KOPT-K1 (cell line): ENCODE measurements around the gene MAGI1.
"Not testable (repeated sequence)": the region's sequence is repeated elsewhere in the genome, so short reads cannot be mapped to it uniquely, and the experiment has no call there.

Experiments used
- H3K27ac ChIP-seq: fragments of 200-600 bp; sonication (generic); 2 replicates; pipeline ENCODE4 v1.5.1; 2016; ENCODE audit warnings: antibody characterized with exemption, mild to moderate bottlenecking, low read depth, low read length; ENCODE audit not compliant: poor library complexity, severe bottlenecking
- H3K36me3 ChIP-seq: fragments of 200-600 bp; sonication (generic); 2 replicates; pipeline ENCODE4 v1.5.1; 2017; ENCODE audit warnings: antibody characterized with exemption, mild to moderate bottlenecking, low read length, moderate library complexity; ENCODE audit not compliant: insufficient read depth
- H3K9me3 ChIP-seq: fragments of 200-600 bp; sonication (generic); 2 replicates; pipeline ENCODE4 v1.5.1; 2017; ENCODE audit warnings: antibody characterized with exemption, low read length, mild to moderate bottlenecking; ENCODE audit not compliant: insufficient read depth, poor library complexity, severe bottlenecking

Gene MAGI1

DNA sequence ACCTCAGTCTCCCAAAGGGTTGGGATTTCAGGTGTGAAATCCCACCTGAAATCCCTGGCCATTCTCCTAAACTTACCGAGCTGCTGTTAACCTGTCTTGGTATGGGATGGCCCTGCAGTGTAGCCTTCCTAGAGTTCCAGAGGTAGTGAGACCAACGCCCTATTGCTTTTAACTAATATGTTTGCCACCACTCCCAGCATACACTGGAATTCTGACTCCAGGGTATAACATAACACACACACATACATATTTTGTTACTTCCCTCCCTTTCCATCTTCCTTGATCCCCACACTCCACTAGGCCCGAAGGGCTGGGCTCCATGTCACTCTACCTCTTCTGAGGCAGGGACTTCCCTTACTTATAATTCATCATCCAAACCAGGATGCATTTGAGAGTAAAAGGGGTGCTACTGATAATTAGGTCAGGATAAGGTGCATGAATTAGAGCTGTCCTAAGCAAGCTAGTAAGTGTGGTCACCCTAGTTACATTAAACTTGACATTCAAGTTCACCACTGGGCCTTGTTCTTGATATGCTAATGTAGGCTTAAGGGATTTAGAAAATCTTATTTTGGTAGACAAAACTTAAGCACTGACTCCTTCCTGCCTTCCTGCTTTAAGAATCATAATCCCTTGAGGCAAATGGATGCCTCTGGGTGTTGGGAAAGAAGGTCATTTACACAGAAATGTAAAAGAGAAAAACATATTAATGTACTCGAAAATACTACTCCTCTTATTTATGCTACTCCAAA is 317.6 kb downstream of the MAGI1 start:
- no peaks in the 10 kb centered on the region for H3K36me3 ChIP-seq
- no peaks in the 10 kb centered on the region for H3K9me3 ChIP-seq
- no peak overlapping the region for H3K27ac ChIP-seq

DNA sequence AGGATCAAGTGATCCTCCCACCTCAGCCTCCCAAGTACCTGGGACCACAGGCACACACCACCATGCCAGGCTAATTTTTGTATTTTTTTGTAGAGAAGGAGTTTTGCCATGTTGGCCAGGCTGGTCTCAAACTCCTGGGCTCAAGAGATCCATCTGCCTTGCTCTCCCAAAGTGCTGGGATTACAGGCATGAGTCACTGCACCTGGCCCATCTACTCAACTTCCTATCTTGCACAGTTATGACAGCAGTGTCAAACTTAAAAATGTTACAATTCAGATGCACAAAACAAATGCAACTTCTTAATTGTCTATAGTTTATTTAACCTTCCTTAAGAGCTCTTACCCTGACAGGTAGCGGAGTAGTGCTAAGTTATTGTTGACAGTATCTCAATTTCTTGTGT is 319.1 kb downstream of the MAGI1 start:
- not testable (repeated sequence) for H3K36me3 ChIP-seq, H3K27ac ChIP-seq, H3K9me3 ChIP-seq

DNA sequence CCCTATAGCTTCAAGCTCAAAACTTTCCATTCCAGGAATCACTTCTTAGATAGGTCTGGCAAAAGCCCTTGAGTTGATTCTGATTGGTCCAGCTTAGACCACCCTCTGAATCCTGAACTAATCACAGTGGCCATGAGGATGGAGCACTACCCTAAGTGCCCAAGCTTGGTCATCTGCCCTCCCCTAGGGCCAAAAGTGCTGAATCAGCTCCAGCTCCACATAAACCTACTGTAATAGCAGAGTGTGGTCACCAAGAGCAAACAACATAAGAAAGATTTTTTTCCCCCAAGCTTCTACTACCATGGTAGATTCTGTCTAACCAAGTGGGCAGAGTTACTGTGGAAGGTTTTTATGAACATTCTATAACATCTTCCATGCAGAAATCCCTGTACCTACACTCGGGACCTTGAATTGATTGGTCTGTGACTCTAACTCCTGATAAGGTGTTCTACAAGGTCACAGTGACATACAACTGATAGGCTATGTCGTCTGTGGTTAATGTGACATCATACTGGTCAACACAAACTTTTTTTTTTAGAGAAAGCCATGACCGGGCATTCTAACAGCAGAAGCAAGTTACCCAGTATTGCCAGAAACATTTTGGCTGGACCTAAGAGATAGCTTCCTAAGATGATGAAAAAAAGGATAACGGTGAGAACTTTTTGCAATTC is 320.9 kb downstream of the MAGI1 start:
- H3K9me3 ChIP-seq, result no peaks in the 10 kb centered on the region
- no peak overlapping the region for H3K27ac ChIP-seq
- no peaks in the 10 kb centered on the region for H3K36me3 ChIP-seq

DNA sequence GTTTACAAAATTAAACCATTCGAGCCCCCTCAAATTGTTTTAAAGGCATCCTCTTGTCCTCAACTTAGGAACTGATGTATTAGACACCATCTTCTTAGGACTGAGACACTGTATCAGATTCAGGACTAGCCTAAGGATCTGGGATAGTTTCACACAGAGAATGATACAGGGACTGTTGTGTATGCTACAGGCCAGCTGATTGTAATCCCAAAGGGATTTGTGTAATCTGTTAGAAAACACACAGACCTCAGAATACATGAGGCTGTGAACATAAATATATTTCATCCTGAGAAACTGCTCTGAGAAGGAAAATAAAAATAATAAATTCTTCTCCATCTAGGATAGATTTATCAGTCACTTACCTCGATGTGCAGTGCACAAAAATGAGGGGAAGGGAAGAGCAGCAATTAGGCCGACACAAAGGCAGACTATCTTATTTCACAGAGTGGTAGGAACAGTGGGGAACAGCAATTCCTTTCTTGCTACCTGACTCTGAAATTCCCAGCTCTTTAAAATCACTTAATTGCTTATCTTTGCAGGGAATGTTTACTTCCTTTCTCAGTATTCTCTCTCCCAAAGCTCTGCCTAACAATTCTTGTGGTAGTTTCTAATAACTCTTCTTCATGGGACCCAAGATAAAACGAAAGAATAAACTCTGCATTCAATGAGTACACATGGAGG is 322.5 kb downstream of the MAGI1 start:
- H3K9me3 ChIP-seq, result no peaks in the 10 kb centered on the region
- no peak overlapping the region for H3K27ac ChIP-seq
- H3K36me3 ChIP-seq, result no peaks in the 10 kb centered on the region

DNA sequence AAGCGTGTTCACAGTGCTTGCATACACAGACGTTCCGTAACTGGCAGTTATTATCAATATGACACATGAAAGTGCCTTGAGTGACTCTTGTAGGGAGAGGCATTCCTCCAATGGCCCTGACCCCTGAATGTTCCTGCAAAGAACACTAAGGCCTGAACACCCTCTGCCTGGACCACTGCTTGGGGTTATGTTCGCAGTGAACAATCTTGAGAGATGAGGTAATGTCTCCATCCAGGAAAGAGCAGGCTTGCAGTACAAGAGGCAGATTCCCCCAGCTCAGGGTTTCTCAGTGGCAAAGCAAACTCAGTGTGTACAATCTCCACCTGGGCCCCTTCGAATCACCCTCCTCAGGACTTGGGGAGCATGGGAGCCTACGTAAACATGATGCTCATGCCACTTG is 324.6 kb downstream of the MAGI1 start:
- H3K27ac ChIP-seq, result no peak overlapping the region
- no peaks in the 10 kb centered on the region for H3K9me3 ChIP-seq
- no peaks in the 10 kb centered on the region for H3K36me3 ChIP-seq

DNA sequence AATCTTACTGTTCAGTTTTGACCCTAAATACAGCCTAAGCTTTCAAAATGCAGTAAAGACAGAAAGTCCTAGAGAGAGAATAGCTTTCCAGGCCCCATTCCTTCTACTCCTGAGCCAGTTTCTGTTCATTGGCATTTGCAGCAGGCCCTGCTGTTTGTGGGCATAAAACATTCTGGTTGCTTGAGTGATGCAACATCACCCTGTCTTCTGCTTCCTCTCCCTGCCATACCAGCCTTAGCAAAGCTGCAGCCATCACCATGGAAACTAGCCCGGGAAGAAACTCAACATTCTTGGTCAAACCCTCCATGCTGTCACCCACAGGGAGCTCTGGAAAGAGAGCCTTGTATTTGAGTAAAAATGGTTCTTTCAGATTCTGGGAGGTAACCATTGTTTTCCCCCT is 325.7 kb downstream of the MAGI1 start:
- H3K36me3 ChIP-seq, result no peaks in the 10 kb centered on the region
- H3K27ac ChIP-seq, result no peak overlapping the region
- no peaks in the 10 kb centered on the region for H3K9me3 ChIP-seq

DNA sequence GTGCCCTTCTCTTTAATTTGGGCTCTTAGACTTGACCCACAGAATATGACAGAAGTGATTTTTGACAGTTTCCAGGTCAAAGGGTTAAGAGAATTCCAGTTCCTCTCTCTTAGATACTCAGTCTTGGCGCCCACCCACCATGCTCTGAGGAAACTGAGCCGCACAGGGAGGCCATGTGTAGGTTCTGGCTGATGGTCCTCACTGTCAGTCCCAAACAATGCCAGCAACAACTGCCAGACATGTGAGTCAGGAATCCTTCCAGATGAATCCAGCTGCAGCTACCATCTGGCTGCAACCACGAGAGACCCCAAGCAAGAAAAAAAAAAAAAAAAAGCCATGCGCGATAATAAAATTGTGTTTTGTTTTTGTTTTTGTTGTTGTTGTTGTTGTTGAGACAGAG is 326.6 kb downstream of the MAGI1 start:
- no peaks in the 10 kb centered on the region for H3K36me3 ChIP-seq
- no peak overlapping the region for H3K27ac ChIP-seq
- H3K9me3 ChIP-seq, result no peaks in the 10 kb centered on the region

DNA sequence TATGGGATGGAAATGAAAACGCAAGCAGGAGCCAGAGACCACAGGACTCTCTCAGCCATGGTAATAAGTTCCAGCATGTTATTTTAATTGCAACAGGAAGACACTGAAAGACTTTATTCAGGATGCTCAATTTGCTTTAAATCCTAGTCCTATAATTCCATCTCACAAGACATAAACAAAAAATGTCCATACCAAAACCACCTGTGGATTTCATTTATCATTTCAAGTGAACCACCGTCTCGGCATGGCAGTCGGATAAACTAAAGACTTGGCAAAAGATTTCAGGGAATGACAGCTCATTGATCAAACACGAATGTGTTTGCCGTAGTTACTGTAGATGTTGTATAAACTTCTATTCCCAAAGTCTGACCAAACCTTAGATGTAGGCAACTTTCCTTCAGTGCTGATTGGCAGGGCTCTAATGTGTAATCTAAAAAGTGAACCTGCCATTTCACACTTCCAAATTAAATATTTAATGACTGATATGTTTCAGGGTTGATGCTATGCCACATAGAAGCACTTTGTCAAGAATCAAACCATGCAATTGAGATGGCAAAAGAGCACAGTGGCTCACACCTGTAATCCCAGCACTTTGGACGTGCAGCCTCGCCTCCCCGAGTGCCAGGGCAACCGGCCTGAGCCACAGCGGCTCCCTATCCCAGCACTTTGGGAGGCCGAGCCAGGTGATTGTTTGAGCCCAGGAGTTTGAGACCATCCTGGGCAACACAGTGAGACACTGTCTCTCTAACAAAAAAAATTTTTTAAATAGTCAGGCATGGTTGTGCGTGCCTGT is 331.7 kb downstream of the MAGI1 start:
- Histone ChIP-seq H3K36me3 (no peaks in the 10 kb centered on the region), H3K27ac (no peak overlapping the region), H3K9me3 (no peaks in the 10 kb centered on the region)

DNA sequence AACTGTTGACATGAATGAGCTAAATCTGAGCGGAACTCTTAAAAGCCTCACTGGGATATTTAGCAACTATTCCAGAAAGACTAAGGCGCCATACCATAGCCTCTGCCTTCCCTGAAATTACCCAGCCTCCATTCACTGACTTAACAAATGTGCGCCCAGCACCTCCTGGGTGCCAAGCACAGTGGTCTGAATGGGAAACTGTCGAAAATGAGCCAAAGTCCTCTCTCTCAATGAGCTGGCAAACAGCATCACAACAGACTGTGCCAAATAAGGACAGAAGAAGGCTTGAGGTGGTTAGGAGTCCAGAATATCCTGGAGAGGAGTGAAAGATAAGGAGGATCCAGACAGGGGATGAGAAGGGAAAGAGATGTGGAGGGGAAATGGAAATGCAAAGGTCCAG is 332.4 kb downstream of the MAGI1 start:
- no peaks in the 10 kb centered on the region for H3K9me3 ChIP-seq
- no peak overlapping the region for H3K27ac ChIP-seq
- no peaks in the 10 kb centered on the region for H3K36me3 ChIP-seq

DNA sequence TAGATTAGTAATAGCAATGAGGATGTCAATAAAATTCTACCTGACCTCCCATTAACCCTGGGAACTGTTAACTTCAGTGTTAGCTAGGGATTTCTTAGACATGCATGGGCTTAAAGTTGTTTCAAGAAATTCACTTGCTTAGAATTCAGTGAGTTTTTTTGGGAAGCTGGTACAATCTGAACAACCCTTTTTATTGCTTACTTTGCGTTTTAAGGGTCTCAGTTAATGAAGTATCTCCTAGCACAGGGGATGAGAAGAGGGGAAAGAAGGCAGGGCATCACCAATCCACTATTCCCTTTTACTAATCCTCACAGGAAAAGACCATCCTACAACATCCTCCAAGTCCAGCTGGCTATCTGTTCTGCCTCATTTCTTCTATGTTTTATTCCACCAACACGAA is 334.9 kb downstream of the MAGI1 start:
- Histone ChIP-seq H3K9me3 (no peaks in the 10 kb centered on the region), H3K27ac (no peak overlapping the region), H3K36me3 (no peaks in the 10 kb centered on the region)

DNA sequence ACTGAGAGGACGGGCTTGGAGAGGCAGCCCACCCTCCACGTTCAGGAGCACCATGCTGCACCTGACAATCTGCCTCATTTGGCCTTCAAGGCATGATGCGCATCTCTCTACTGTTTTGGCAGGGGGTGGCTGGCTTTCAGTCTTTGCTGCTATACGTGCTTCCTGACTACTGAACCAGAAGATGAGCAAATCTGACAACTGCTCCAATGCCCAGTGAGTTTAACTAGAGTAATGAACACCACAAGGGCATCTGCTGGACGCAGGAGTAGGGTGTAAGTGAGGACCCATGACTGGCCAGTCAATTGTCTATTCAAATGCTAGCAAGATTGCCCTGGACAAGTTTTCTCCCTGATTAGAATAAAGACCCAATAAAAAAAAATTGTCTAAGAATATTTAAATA is 335.7 kb downstream of the MAGI1 start:
- H3K36me3 ChIP-seq, result no peaks in the 10 kb centered on the region

DNA sequence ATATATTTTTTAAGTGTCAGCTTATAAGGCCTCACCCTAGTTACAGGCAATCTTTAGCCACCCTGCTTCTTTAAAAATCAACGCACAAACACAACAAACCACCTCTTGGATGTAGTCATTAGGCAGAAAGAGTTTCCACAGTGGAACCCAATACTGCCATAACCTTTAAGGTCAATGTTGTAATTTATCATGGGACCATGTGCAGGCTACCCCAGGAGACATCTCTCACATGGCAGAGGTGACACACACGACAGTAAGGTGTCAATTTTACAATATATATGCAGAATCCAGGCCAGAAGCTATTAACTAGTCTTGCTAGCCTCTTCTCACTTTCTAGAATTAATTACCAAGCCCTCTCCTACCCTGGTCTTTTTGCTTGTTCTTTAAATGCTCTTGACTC is 336.5 kb downstream of the MAGI1 start:
- Histone ChIP-seq H3K9me3 (no peaks in the 10 kb centered on the region), H3K36me3 (no peaks in the 10 kb centered on the region), H3K27ac (no peak overlapping the region)

More for the DNA sequence above, 335.7 kb downstream of the MAGI1 start:
- Histone ChIP-seq H3K9me3 (no peaks in the 10 kb centered on the region), H3K27ac (no peak overlapping the region)

DNA sequence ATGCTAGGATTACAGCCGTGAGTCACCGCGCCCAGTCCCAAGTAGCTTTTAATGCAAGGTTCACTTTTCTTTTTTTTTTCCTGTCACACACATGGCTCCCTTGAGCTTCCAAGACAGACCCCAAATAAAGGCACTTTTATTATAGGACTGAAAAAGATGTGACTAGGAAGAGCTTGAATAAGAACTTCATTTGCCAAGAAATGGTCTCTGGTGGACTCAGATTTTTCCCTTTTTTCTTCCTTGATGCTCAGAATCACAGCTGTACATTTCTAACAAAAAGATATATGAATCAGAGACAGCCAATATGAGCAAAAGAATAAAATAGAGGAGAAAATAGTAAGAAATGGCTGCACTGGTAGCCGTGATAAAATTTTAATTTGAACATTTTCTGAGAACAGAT is 337.2 kb downstream of the MAGI1 start:
- Histone ChIP-seq H3K27ac (no peak overlapping the region), H3K9me3 (no peaks in the 10 kb centered on the region), H3K36me3 (no peaks in the 10 kb centered on the region)

DNA sequence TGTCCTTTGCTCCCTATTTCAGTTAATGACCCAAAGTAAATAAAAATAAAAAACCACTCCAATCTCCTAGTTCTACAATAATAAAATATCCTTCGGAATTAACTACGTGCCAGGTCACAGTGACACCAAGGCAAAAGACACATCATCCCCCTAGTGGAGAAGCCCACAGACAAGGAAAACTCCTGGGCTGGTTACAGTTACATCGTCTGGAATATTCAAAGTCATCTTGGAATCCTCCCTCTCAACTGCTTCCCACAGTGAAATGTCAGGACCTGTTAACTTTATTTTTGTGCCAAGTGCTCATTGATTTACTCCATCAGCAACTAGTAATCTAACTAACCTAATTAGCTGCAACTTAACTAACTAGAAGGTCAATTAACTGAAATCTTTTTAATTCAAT is 349.3 kb downstream of the MAGI1 start:
- Histone ChIP-seq H3K27ac (no peak overlapping the region), H3K36me3 (no peaks in the 10 kb centered on the region), H3K9me3 (no peaks in the 10 kb centered on the region)

DNA sequence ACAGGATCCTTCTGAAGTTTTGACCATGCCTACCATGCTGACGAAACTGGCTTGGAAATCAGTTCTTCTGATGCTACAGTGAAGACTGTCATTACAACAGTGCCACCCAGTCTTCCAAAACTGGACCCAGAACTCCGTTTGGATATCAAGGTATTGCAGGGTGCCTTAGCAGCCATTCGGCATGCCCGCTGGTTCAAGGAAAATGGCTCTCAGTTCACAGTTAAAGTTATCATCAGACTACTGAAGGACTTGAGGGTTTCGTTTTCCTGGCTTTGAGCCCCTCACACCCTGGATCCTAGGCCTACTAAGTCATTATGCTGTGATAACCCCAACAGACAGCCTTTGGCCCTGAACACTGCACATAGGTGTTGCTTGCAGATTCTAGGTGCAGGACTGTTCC is 351.0 kb downstream of the MAGI1 start:
- Histone ChIP-seq H3K36me3 (no peaks in the 10 kb centered on the region), H3K9me3 (no peaks in the 10 kb centered on the region), H3K27ac (no peak overlapping the region)
